Keratinocyte (primary cell): ENCODE results near the gene PGAM1. TPM values are rescaled to one million over a fixed set of nuclear protein-coding genes. Genes with fewer than 3 reads are reported as not detected.

Experiments
- DNase-seq: peaks from one replicate; pipeline ENCODE4 v3.0.0-alpha.2; 2011; ENCODE audit warnings: low read depth, missing footprints, low spot score
- FAIRE-seq: peaks from 2 replicates; lab custom pipeline; 2011; peaks lifted over from hg19 to GRCh38; lab: Jason Lieb, UNC
- H2AFZ ChIP-seq: 2 replicates; pipeline ENCODE4 v1.6.0; 2012; ENCODE audit warnings: low read length, control low read depth, inconsistent platforms; ENCODE audit not compliant: control insufficient read depth
- H3K27ac ChIP-seq: 2 replicates; pipeline ENCODE4 v1.5.1; 2011; ENCODE audit warnings: low read length; ENCODE audit not compliant: control insufficient read depth, insufficient read depth
- H3K27me3 ChIP-seq: 3 replicates; pipeline ENCODE4 v1.6.0; 2011; ENCODE audit warnings: low read length; ENCODE audit not compliant: control insufficient read depth, insufficient read depth; ENCODE audit errors: extremely low read depth
- H3K36me3 ChIP-seq, 2 experiments: 2 replicates in 1 of 2; 3 replicates in 1 of 2; pipeline ENCODE4 v1.5.1; 2011; ENCODE audit warnings: low read length in 2 of 2, mild to moderate bottlenecking in 1 of 2; ENCODE audit not compliant: control insufficient read depth in 2 of 2, insufficient read depth in 2 of 2; ENCODE audit errors: extremely low read depth in 1 of 2
- H3K4me1 ChIP-seq: 3 replicates; pipeline ENCODE4 v1.5.1; 2011; ENCODE audit warnings: low read length; ENCODE audit not compliant: control insufficient read depth, insufficient read depth; ENCODE audit errors: extremely low read depth
- H3K4me2 ChIP-seq: 3 replicates; pipeline ENCODE4 v1.6.0; 2011; ENCODE audit warnings: low read depth, low read length; ENCODE audit not compliant: control insufficient read depth, insufficient read depth; ENCODE audit errors: extremely low read depth
- H3K4me3 ChIP-seq, 3 experiments: fragments of 200-600 bp in 1 of 3; sonication (generic) in 1 of 3; 2 replicates in 2 of 3; 3 replicates in 1 of 3; pipeline ENCODE4 v1.5.1; 2011 to 2016; ENCODE audit warnings: low read length in 3 of 3, mild to moderate bottlenecking in 3 of 3, control low read depth in 2 of 3, inconsistent platforms in 1 of 3, low read depth in 1 of 3, mixed read lengths in 1 of 3, mixed run types in 1 of 3, moderate library complexity in 1 of 3; ENCODE audit not compliant: control insufficient read depth in 2 of 3, insufficient read depth in 2 of 3; ENCODE audit errors: extremely low read depth in 1 of 3
- H3K79me2 ChIP-seq: 2 replicates; pipeline ENCODE4 v1.6.0; 2012; ENCODE audit warnings: low read length; ENCODE audit not compliant: control insufficient read depth, insufficient read depth
- H3K9ac ChIP-seq: 3 replicates; pipeline ENCODE4 v1.6.0; 2011; ENCODE audit warnings: low read length; ENCODE audit not compliant: control insufficient read depth, insufficient read depth; ENCODE audit errors: extremely low read depth
- H3K9me1 ChIP-seq: 3 replicates; pipeline ENCODE4 v1.6.0; 2011; ENCODE audit warnings: low read length; ENCODE audit not compliant: control insufficient read depth, insufficient read depth; ENCODE audit errors: extremely low read depth
- H3K9me3 ChIP-seq: 2 replicates; pipeline ENCODE4 v1.5.1; 2012; ENCODE audit warnings: low read depth, low read length; ENCODE audit not compliant: control insufficient read depth
- H4K20me1 ChIP-seq: 3 replicates; pipeline ENCODE4 v1.6.0; 2011; ENCODE audit warnings: low read length; ENCODE audit not compliant: control insufficient read depth, insufficient read depth; ENCODE audit errors: extremely low read depth
- EZH2 ChIP-seq: IDR thresholded peaks from one replicate; pipeline ENCODE4 v1.6.1; 2012; ENCODE audit warnings: inconsistent platforms, mild to moderate bottlenecking, low read length, moderate library complexity
- dilution Hi-C: fragments of 300-500 bp; cut with MboI; formaldehyde crosslinking; loops from one replicate; pipeline ENCODE4 v1.7.0; 2020; ENCODE audit warnings: low sequenced_read_pairs; ENCODE audit not compliant: extremely low pct_ligation_motif_present
- polyA plus RNA-seq, 5 experiments: library from polyadenylated mRNA; depleted of rRNA in 3 of 5; stranded (reverse) in 3 of 5; stranded (forward) in 1 of 5; unstranded in 1 of 5; fragments of >200 nt; gene quantifications; 1 replicate in 1 of 5; 2 replicates in 3 of 5; 3 replicates in 1 of 5; pipeline versions ENCODE4 v1.2.1 to v1.2.3, GENCODE V29; 2011 to 2012; ENCODE audit warnings: missing spikeins in 2 of 5, low read depth in 1 of 5, low replicate concordance in 1 of 5
- TF ChIP-seq, protein P1 (sequence below), 3 experiments: IDR thresholded peaks in 1 of 3; conservative IDR thresholded peaks in 1 of 3; optimal IDR thresholded peaks in 1 of 3; 2 replicates in 2 of 3; 3 replicates in 1 of 3; pipeline versions ENCODE3 to v1.5.1; 2011; ENCODE audit warnings: low read length in 3 of 3, mild to moderate bottlenecking in 3 of 3, moderate library complexity in 2 of 3, control low read depth in 1 of 3, inconsistent platforms in 1 of 3; ENCODE audit not compliant: insufficient read depth in 2 of 3; ENCODE audit errors: extremely low read depth in 1 of 3

PGAM1 gene
- polyA plus RNA-seq, 1 donor (not counting 4 experiments of a cell fraction or from before 2014, with no cell fraction given), result 624 TPM

DNA sequence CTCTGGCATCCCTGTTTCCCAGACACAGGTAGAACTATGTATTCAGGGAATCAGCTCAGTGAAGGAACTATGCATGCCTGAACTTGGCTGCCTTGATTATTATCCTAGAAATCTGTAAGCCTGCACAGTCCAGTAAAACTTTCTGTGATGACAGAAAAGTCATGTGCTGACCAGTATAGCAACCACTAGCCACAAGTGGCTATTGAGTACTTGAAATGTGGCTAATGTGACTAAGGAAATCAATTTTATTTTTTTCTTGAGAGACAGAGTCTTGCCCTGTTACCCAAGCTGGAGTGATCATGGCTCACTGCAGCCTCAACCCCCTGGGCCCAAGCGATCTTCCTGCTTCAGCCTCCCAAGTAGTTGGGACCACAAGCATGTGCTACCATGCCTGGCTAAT lies 16.3 kb downstream of the PGAM1 start:
- Histone ChIP-seq H3K4me1 (peaks cover 15% of the 10 kb centered on the region), H3K4me3 (no peak overlapping the region), H4K20me1 (no peaks in the 10 kb centered on the region), H2AFZ (no peak overlapping the region), H3K27me3 (no peaks in the 10 kb centered on the region), H3K9ac (no peak overlapping the region), H3K27ac (no peak overlapping the region), H3K79me2 (peaks cover 34% of the 10 kb centered on the region), H3K36me3 (peaks cover 8 to 11% of the 10 kb centered on the region in 2 experiments), H3K9me3 (no peaks in the 10 kb centered on the region), H3K9me1 (no peaks in the 10 kb centered on the region), H3K4me2 (no peak overlapping the region)
- no peak for TF ChIP-seq EZH2
- TF ChIP-seq, protein P1, sequence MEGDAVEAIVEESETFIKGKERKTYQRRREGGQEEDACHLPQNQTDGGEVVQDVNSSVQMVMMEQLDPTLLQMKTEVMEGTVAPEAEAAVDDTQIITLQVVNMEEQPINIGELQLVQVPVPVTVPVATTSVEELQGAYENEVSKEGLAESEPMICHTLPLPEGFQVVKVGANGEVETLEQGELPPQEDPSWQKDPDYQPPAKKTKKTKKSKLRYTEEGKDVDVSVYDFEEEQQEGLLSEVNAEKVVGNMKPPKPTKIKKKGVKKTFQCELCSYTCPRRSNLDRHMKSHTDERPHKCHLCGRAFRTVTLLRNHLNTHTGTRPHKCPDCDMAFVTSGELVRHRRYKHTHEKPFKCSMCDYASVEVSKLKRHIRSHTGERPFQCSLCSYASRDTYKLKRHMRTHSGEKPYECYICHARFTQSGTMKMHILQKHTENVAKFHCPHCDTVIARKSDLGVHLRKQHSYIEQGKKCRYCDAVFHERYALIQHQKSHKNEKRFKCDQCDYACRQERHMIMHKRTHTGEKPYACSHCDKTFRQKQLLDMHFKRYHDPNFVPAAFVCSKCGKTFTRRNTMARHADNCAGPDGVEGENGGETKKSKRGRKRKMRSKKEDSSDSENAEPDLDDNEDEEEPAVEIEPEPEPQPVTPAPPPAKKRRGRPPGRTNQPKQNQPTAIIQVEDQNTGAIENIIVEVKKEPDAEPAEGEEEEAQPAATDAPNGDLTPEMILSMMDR (optimal IDR thresholded peaks at IDR 0.05 in 1 of 3, IDR thresholded peaks at IDR 0.05 in 1 of 3, conservative IDR thresholded peaks at IDR 0.05 in 1 of 3; ENCODE audit: extremely low read depth in 1 of 3, insufficient read depth in 2 of 3, low read length in 3 of 3), result no peak
- FAIRE-seq (no peak), DNase-seq (no peak)
- dilution Hi-C loops, result no loop called here

DNA sequence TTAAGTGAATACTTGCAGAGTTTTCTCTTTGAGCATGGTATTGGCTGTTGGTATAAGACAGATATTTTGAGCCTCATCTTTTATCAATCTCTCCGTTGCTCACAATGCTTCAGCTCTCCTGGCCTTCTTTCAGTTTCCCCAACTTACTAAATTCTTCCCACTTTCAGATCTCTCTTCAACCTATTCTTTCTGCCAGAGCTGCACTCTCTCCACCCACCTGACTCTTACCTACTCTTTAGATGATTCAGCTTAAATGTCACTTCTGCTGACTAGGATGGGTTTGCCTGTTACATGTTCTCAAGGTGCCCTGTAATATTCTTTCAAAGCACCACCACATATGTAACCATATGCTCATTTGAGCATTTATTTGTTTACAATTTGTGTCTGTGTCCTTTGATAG lies 18.2 kb downstream of the PGAM1 start:
- Histone ChIP-seq H3K36me3 (peaks cover 2 to 5% of the 10 kb centered on the region in 2 experiments), H3K4me1 (peaks cover 20% of the 10 kb centered on the region), H2AFZ (no peak overlapping the region), H3K4me2 (no peak overlapping the region), H3K27me3 (no peaks in the 10 kb centered on the region), H3K27ac (no peak overlapping the region), H4K20me1 (no peaks in the 10 kb centered on the region), H3K9ac (no peak overlapping the region), H3K79me2 (peaks cover 53% of the 10 kb centered on the region), H3K9me3 (no peaks in the 10 kb centered on the region), H3K4me3 (no peak overlapping the region), H3K9me1 (no peaks in the 10 kb centered on the region)
- dilution Hi-C loops, result no loop called here
- DNase-seq, result no peak
- TF ChIP-seq, protein P1 (optimal IDR thresholded peaks at IDR 0.05 in 1 of 3, IDR thresholded peaks at IDR 0.05 in 1 of 3, conservative IDR thresholded peaks at IDR 0.05 in 1 of 3; ENCODE audit: extremely low read depth in 1 of 3, insufficient read depth in 2 of 3, low read length in 3 of 3), result no peak
- TF ChIP-seq EZH2, result no peak
- FAIRE-seq, result no peak
